Erythroblast (primary cell): ENCODE measurements around the gene TAS2R43.
"Not testable (repeated sequence)": the region's sequence is repeated elsewhere in the genome, so short reads cannot be mapped to it uniquely, and the experiment has no call there.

Experiments used
- DNase-seq, 2 experiments: peaks; one replicate each; lab custom pipeline; 2025; lab: John Stamatoyannopoulos, UW
- GATA1 ChIP-seq: IDR thresholded peaks from 2 replicates; pipeline ENCODE4 v1.6.1; 2011; ENCODE audit warnings: low read depth, mild to moderate bottlenecking, control low read depth, low read length, moderate library complexity
- POLR2A ChIP-seq: IDR thresholded peaks from 2 replicates; pipeline ENCODE4 v1.6.1; 2011; ENCODE audit warnings: mild to moderate bottlenecking, low read length

TAS2R43 gene

GRCh38 chr12:11081987-11082386, 10.1 kb downstream of the TAS2R43 start:
- TF ChIP-seq GATA1: no peak
- no peak for TF ChIP-seq POLR2A
- DNase-seq: no peak

- TF ChIP-seq GATA1 (no peak), POLR2A (no peak)
- no peak for DNase-seq
Measured at GRCh38 chr12:11078246-11078645, 13.9 kb downstream of the TAS2R43 start.

GRCh38 chr12:11075642-11076041, 16.5 kb downstream of the TAS2R43 start:
- TF ChIP-seq GATA1 (no peak), POLR2A (no peak)
- no peak for DNase-seq

GRCh38 chr12:11071414-11071813, 20.7 kb downstream of the TAS2R43 start:
- TF ChIP-seq GATA1: no peak
- TF ChIP-seq POLR2A: no peak
- no peak for DNase-seq

DNA sequence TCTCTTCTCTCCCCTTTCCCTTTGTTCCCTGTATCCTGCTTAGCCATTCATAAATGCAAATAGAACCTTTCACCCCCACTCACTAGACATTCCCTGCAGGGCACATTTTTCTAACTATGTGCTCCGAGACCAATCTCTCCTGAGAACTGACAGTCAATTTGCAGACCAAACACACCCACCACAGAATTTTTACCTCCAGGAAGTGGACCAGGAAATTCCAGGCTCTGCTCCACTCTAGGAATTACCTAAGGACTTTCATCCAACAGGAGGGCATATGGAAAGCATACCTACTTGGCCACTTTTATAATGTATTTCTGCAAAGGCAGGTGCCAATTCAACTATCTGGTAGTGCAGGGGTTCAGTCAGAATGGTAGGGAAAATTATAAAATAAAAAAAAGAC, 21.1 kb downstream of the TAS2R43 start:
- DNase-seq: no peak
- no peak for TF ChIP-seq POLR2A
- no peak for TF ChIP-seq GATA1

DNA sequence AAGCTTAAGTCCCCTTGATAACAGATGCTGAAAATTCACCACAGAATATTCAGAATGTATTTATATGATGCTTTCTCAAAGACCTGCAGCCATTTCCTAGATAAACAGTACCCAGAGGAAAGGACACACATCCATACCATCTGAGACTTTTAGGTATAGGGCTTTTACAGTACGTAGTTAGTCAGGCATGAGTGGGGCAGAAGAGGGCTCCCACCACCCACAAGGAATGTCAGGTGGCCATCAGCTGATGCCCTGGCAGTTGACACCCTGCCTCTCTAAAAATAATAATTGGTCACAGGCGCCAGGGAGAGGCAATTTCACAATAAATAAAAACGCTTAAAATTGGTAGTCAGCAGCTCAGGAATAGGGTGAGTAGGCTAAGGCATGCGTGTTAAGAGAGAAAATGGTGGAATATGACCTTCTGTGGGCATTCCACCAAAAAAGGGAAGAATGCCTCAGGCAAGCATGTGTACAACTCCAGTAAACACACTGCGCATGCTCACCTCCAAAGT, 22.2 kb downstream of the TAS2R43 start:
- DNase-seq: no peak
- TF ChIP-seq GATA1: no peak
- TF ChIP-seq POLR2A: no peak

DNA sequence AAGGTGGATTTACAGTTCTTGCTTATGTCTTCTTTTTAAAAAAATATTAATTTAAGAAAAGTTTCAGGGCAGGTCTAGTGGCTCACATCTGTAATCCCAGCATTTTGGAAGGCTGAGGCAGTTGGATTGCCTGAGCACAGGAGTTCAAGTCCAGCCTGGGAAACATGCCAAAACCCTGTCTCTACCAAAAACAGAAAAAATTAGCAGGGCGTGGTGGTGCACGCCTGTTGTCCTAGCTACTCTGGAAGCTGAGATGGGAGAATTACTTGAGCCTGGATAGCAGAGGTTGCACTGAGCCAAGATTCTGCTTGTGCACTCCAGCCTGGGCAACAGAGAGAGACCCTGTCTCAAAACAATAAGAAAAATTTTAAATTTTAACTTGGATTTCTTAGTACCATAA, 24.6 kb downstream of the TAS2R43 start:
- TF ChIP-seq POLR2A: no peak

DNA sequence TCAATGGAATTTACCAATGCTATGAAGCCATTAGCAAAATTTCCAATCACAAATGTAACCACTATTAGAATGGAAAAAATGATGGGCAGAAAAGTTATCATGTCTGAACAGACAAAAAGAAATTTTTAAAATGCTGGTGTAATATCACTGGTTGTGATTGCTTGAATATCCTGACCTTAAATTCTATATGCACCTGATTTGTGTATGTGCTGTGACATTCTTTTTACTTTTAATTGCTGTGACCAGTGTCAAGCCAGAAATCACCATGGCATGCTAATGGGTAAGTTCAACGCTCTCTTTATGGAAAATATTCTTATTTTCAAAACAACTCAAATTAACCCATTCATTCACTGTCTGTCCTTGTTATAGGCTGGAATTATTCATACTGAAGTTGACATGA, 29.9 kb downstream of the TAS2R43 start, which contains the start of gene TAS2R46:
Gene TAS2R46, minus strand, starts transcription at position 101 of the 400 bp plus-strand sequence. Its CDS starts 0 bp downstream, at position 101.
- not testable (repeated sequence) for DNase-seq

More for the DNA sequence above, 24.6 kb downstream of the TAS2R43 start:
- peak; percentile 12 to 28 for DNase-seq

DNA sequence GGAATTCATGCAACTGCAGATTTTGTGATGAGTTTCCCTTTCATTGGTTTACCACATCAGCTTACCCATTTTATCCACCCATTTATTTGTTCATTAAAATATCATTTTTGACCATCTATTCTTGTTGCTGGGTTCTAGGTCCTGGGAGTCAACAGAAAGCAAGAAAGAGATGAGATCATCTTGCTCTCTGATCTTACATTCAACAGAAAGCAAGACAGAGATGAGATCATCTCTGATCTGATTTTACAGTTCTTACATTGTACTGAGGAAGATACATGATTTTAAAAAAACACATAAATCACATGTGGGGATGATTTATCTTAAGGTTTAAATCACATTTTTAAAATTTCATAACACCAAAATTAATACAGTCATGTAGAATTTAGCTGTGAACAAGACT, 32.3 kb downstream of the TAS2R43 start:
- DNase-seq: no peak
- no peak for TF ChIP-seq GATA1
- TF ChIP-seq POLR2A: no peak

- TF ChIP-seq GATA1 (no peak), POLR2A (no peak)
Measured at GRCh38 chr12:11059041-11059440, 33.1 kb downstream of the TAS2R43 start.

DNA sequence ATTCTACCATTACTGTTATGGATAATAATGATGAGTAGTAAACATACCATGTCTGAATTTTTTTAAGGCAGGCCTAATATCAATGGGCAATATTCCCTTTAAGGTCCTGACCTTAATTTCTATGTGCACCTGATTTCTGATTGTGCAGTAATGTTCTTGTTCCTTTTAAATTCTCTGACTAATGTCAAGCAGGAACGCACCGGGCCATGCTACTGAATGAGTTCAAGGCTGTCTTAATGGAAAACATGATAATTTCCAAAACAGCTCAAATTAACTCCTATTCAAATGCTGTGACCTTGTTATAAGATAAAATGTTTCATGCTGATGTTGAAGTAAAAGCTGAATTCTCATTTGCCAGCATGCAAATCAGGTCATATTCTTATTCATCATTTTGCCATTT, 36.8 kb downstream of the TAS2R43 start:
- no peak for DNase-seq
- TF ChIP-seq POLR2A (no peak), GATA1 (no peak)

More at GRCh38 chr12:11059041-11059440, 33.1 kb downstream of the TAS2R43 start:
- DNase-seq: no peak

DNA sequence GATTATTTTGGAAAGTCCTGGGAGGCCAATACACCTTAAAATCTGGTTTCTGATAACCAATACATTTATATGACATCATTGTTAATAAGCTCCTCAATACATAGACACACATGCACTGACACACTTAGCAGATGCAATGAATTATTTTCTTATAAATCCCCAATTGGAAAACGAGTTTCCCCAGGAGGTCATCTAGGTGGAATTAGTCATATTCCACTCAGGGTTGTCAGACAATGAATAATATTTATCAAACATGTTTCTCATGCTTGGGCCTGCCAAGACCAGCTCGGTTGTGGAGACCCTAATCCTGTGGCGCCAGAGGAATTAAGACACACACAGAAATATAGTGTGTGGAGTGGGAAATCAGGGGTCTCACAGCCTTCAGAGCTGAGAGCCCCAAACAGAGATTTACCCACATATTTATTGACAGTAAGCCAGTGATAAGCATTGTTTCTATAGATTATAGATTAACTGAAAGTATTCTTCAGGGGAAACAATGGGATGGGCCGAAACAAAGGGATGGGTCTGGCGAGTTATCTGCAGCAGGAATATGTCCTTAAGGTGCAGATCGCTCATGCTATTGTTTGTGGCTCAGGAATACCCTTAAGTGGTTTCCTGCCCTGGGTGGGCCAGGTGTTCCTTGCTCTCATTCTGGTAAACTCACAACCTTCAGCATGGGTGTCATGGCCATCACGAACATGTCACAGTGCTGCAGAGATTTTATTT, 42.1 kb downstream of the TAS2R43 start:
- not testable (repeated sequence) for DNase-seq

GRCh38 chr12:11041366-11041765, 50.7 kb downstream of the TAS2R43 start:
- DNase-seq: not testable (repeated sequence)
